Right ventricle myocardium inferior (tissue), 1 donor: ENCODE results near the gene CSGALNACT2. TPM values are rescaled to one million over a fixed set of nuclear protein-coding genes. Genes with fewer than 3 reads are reported as not detected.
"Not testable (repeated sequence)": the region's sequence is repeated elsewhere in the genome, so short reads cannot be mapped to it uniquely, and the experiment has no call there.

Experiments used
- ATAC-seq: fragments of 200-7000 bp; cut with Tn5 transposase; one replicate; pipeline ENCODE4 v1.9.1; 2020; ENCODE audit warnings: mild to moderate bottlenecking, moderate library complexity
- DNase-seq: peaks from one replicate; pipeline ENCODE4 v3.0.0; 2021; ENCODE audit errors: missing footprints
- intact Hi-C: fragments of 100-400 bp; cut with DNase I; formaldehyde crosslinking; loops from one replicate; pipeline ENCODE4 v1.11.0; 2022
- total RNA-seq: library from RNA; stranded (reverse); fragmentation: NEBNext Ultra II Directional; extraction: Animal tissue kit (Norgen Biotek cat#: 25700); gene quantifications from one replicate; pipeline ENCODE4 v1.2.1, GENCODE V29; 2021
- donor health status: DM: no; HTN: yes; CAD: no; lungs with severe emphysema.

CSGALNACT2 gene
- total RNA-seq, 1 donor from 2014 or later, result 8.1 TPM

DNA sequence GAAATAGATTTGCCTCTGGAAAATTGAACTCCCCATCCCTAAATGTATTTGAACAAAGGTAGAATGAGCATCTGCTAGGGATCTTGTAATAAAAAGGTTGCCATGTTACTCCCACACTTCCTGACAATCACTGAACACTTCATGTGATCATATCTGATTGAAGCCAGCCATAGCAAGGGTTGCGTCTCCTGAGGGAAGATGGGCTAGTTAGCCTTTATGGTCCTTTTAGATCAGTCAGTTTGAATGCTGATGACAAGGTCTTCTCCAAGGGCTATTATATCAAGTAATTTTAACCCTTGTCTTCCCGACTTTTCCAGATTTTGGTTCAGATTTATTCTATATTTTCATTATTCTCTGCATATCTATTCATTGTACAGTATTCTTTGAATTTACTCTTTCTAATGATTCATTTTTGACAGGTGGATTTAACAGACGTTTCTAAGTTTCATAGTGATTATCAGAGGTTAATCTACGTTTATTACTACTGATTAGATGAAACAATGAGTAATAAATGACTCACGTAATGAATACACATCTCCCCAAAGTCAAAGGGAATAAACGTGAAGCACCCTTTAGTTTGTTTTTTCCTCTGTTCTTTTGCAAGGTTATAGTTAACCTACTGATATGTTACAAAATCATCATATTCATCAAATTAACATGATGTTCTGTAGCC, 28.1 kb downstream of the CSGALNACT2 start:
- intact Hi-C loops, result no loop called here
- no peak for DNase-seq
- ATAC-seq, result no peak

GRCh38 chr10:43166880-43167497, 28.7 kb downstream of the CSGALNACT2 start:
- intact Hi-C loops, result no loop called here
- ATAC-seq, result no peak
- DNase-seq, result no peak

DNA sequence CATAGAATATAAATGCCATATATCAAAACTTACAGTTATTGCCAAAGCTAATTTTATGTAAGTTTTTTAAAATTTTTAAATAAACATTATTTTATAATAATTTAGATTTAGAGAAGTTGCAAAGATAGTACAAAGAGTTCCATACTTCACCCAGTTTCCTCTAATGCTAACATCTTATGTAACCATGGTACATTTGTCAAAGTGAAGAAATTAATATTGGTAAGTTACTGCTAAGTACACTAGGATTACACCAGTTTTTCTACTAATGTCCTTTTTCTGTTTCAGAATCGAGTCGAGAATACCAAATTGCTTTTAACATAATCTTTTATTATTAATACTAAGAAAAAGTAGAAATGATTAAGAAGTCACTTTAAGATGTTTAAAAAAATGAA, 29.2 kb downstream of the CSGALNACT2 start:
- ATAC-seq (no peak), DNase-seq (no peak)
- intact Hi-C loops, result no loop called here

GRCh38 chr10:43170491-43170890, 32.2 kb downstream of the CSGALNACT2 start:
- DNase-seq, result no peak
- intact Hi-C loops, result no loop called here

DNA sequence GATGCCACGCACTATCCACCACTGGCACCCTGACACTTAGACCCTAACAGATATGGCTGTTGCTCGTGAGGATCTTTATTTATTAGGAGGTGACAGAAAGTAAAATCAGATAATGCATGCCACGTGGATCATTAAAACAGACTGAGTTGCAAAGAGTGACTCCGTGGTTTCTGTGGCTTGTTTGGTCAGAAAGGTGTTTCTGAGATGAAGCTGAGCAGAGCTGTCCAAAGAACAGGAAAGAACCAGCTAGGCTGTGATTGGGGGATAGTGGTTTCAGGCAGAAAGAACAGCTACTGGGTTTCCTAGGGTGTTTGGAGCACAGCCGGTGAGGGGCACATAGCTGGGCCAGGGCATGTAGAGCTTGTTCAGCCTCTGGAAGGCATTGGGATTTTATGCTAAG, 34.4 kb downstream of the CSGALNACT2 start:
- intact Hi-C loops, result no loop called here
- DNase-seq (no peak), ATAC-seq (no peak)

More at GRCh38 chr10:43170491-43170890, 32.2 kb downstream of the CSGALNACT2 start:
- no peak for ATAC-seq

DNA sequence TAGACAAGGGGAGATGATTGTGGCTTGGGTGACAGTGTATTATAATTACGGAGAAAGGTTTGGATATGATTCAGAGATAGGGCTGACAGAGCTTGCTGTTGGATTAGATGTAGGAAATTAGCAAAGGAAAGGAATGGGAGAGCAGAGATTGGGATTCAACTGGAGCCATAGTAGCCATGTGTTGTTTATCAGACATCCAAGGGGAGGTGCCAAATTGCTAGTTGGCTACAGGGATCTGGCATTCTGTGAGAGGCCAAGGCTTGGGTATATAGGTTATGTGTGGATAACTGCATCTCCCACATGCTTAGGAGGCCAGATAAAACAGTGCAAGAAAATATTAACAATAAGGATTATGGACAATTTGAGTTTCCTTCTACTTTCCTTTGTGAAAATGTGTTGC, 34.9 kb downstream of the CSGALNACT2 start:
- DNase-seq (no peak), ATAC-seq (no peak)
- intact Hi-C loops, result no loop called here

DNA sequence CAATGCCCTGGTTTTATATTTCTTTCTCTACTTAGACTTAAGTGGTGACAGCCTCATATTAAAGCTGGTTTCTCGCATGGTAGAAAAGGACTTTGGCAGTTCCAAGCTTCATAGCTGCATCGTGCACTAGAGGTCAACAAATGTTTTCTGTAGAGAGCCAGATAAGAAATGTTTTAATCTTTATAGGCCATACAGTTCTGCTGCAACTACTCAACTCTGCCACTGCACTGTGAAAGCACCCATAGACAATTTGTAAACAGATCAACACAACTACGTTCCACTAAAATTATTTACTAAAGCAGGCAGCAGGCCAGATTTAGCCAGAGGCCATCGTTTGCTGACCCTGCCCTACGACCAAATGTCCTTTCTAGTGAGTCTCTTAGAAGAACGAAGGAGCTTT, 36.7 kb downstream of the CSGALNACT2 start:
- ATAC-seq (peak; percentile 79), DNase-seq (no peak)
- intact Hi-C loops, result no loop called here

- ATAC-seq, result no peak
- intact Hi-C loops, result no loop called here
- DNase-seq, result no peak
Observed at GRCh38 chr10:43176271-43176670, 38.0 kb downstream of the CSGALNACT2 start.

GRCh38 chr10:43177595-43177994, 39.4 kb downstream of the CSGALNACT2 start:
- ATAC-seq, result no peak
- intact Hi-C loops, result no loop called here
- no peak for DNase-seq

- no peak for ATAC-seq
- intact Hi-C loops, result no loop called here
Observed at GRCh38 chr10:43181146-43181545, 42.9 kb downstream of the CSGALNACT2 start.

DNA sequence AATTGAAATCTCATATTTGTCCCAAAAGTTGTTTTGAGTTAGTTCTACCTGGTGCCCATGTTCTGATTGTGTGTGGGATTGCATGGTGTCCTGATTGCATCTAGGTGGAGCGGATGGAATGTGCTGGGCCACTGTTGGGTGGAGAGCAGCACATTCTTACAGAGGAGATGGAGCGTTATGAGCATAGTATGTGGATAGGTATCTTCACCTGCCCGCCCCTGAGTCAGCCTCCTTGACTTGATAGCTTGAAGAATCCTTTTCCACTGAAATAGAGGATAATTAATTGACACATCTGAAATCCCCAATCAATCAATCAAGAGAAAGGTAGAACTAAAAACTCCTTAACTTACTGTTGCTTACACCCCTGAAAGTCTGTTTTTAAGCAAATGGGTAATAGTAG, 45.5 kb downstream of the CSGALNACT2 start:
- intact Hi-C loops, ATAC-seq, DNase-seq: not testable (repeated sequence)

More at GRCh38 chr10:43181146-43181545, 42.9 kb downstream of the CSGALNACT2 start:
- no peak for DNase-seq

GRCh38 chr10:43186150-43186549, 47.9 kb downstream of the CSGALNACT2 start:
- ATAC-seq (no peak), DNase-seq (no peak)
- intact Hi-C loops, result no loop called here

DNA sequence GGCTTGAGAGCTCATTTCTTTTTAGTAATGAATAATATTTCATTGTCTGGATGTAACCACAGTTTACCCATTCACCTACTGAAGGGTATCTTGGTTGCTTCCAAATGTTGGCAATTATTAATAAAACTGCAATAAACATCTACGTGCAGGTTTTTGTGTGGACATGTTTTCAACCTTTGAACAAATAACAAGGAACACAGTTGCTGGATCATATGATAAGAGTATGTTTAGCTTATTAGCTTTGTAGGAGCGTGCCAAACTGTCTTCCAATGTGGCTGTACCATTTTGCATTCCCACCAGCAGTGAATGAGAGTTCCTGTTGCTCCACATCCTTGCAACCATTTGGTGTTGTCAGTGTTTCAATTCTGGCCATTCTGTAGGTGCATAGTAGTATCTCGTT, 49.0 kb downstream of the CSGALNACT2 start:
- ATAC-seq, result no peak
- intact Hi-C loops, result no loop called here
- DNase-seq, result no peak

DNA sequence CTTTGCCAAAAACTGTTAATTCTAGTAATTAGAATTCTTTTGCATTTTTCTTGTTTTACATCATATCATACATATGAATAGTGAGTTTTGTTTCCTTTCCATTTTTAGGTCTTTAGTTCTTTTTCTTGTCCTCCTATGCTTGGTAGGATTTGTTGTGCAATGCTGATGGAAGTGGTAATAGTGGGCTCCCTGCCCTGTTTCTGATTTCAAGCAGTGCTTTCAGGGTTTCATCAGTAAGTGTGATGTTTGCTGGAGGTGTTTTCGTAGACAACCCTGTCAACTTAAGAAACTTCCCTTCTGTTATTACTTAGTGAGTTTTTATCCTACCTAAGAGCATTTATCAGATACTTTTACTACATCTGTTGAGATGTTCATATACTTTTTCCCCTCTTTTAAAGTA, 50.5 kb downstream of the CSGALNACT2 start:
- intact Hi-C loops, result no loop called here
- ATAC-seq (no peak), DNase-seq (no peak)

- no peak for ATAC-seq
- no peak for DNase-seq
- intact Hi-C loops, result no loop called here
Observed at GRCh38 chr10:43190289-43190688, 52.0 kb downstream of the CSGALNACT2 start.

DNA sequence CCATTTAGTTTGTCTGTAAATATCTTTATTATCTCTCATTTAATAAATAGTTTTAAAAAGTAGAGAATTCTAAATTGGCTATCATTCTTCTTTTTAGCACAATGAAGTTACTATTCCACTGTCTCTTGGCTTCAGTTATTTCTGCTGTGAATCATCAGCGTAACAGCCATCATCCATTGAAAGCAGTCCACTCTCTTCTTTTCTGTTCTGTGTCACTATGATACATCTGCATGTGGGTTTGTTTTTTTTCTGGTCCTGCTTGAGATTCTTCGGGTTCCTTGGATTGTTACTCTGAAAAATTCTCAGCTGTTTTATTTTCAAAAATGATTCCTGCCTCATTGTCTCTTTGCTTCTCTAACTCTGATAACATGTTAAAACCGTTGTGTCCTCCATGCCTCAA, 52.5 kb downstream of the CSGALNACT2 start:
- no peak for DNase-seq
- intact Hi-C loops, result no loop called here
- ATAC-seq, result no peak

DNA sequence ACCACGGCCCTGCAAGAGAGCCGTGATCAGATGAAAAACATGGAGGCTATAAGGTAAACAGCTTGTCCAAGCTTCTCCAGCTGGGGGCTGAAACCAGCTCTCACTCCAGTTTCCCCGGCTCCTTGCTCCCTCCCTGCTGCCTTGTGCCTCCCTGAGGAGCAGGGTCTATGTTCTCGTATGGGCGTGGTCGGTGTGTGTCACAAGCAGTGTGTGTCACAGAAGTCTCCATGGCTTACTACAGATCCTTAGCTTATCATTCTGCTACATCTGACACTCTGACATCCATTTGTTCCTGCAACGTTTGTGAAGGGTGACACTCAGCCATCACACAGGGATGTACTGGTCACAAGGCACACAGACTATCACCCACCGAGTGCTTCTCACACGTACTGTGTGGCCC, 54.6 kb downstream of the CSGALNACT2 start:
- intact Hi-C loops, result no loop called here
- DNase-seq, result no peak

GRCh38 chr10:43193496-43194080, 55.3 kb downstream of the CSGALNACT2 start:
- DNase-seq, result no peak
- intact Hi-C loops, result no loop called here
- no peak for ATAC-seq

More for the DNA sequence above, 54.6 kb downstream of the CSGALNACT2 start:
- ATAC-seq, result no peak

- intact Hi-C loops, result no loop called here
- ATAC-seq (no peak), DNase-seq (no peak)
Observed at GRCh38 chr10:43194266-43194665, 56.0 kb downstream of the CSGALNACT2 start.

DNA sequence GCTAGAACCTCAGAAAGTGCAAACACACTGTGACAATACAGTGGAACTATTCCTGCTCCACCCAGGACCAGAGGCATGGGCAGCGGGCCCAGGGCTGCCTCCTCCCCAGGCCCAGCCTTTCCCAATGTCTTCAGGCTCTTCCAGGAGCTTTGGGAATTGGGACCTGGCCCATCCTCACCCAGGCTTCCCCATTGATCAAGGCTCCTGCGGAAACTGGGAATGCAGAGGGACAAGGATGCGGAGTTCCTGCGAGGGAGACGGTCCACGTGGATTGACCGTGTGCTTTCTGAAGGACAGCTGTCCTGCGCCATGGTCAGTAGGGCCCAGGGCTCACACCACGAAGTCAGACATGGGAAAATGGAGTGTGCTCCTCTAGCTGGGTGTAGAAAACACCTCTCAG, 56.6 kb downstream of the CSGALNACT2 start:
- DNase-seq (no peak), ATAC-seq (no peak)
- intact Hi-C loops, result no loop called here
